A549 treated with RU486 at 1 μM for 4 hours (cell line): ENCODE measurements around the gene KLHL8. TPM values are rescaled to one million over a fixed set of nuclear protein-coding genes. Genes with fewer than 3 reads are reported as not detected.

Source experiments
- total RNA-seq: library from RNA; stranded (reverse); fragments of 200-300 nt; extraction: Qiagen RNA extraction; gene quantifications from 5 replicates; pipeline ENCODE4 v1.2.3, GENCODE V29; 2022; ENCODE audit warnings: low read depth

KLHL8 gene
- 4.2 to 8.4 TPM (median 4.9 TPM) in 5 replicates for total RNA-seq

GRCh38 chr4:87220094-87220822 lies at the start of gene KLHL8:
KLHL8 (minus strand) TSS chr4:87220618; CDS start chr4:87195539, 25,079 bp downstream.

Other genes starting within 250 kb of the KLHL8 start
- 0.06 to 0.07 TPM in 2 of 5 replicates, not detected in the others for gene HSD17B13, start 102.3 kb upstream of the KLHL8 start, total RNA-seq
- 31.5 to 56.3 TPM (median 53.1 TPM) in 5 replicates for gene HSD17B11, start 170.6 kb upstream of the KLHL8 start, total RNA-seq
- 22.8 to 28.3 TPM (median 25.3 TPM) in 5 replicates for gene NUDT9, start 202.0 kb upstream of the KLHL8 start, total RNA-seq